K562 (cell line): ENCODE results near the gene GORASP1. TPM values are rescaled to one million over a fixed set of nuclear protein-coding genes. Genes with fewer than 3 reads are reported as not detected.

Source experiments
- ATAC-seq: fragments of 200-7000 bp; cut with Tn5 transposase; 3 replicates; pipeline ENCODE4 v1.9.1; 2020; ENCODE audit warnings: moderate library complexity
- BruUV-seq: library from RNA; stranded (reverse); fragments of 400-500 nt; replicated peaks from 2 replicates; lab custom pipeline; 2021; lab: Mats Ljungman, UMichigan
- CTCF ChIA-PET: fragments of 300-600 bp; formaldehyde crosslinking; extraction: SDS; loops from one replicate; lab custom pipeline; 2021; ENCODE audit warnings: low intra/inter-chr PET ratio; lab: Yijun Ruan, JAX
- POLR2A ChIA-PET: fragments of 300-600, 350-650 bp; sonication (Branson Sonifier 250); formaldehyde crosslinking; extraction: SDS; loops from one replicate; lab custom pipeline; 2021; ENCODE audit warnings: antibody characterized with exemption, inconsistent platforms; lab: Yijun Ruan, JAX
- DNase-seq, 4 experiments: peaks; one replicate each; pipeline versions ENCODE4 v3.0.0 to v3.0.0-alpha.2; 2011 to 2018; ENCODE audit warnings: low spot score in 3 of 4, mixed read lengths in 3 of 4; ENCODE audit errors: extremely low read depth in 1 of 4
- FAIRE-seq: peaks from 2 replicates; lab custom pipeline; 2011; peaks lifted over from hg19 to GRCh38; lab: Jason Lieb, UNC
- H2AFZ ChIP-seq: 2 replicates; pipeline ENCODE4 v1.6.0; 2011; ENCODE audit warnings: low read depth, low read length, control low read depth, inconsistent platforms
- H3K27ac ChIP-seq: fragments of 200-600 bp; 3 replicates; pipeline ENCODE4 v1.8.0; 2011; ENCODE audit warnings: low read depth, mild to moderate bottlenecking, control low read depth, inconsistent platforms, low read length, moderate library complexity, mixed read lengths; ENCODE audit errors: extremely low read depth
- H3K27me3 ChIP-seq, 2 experiments: fragments of 300-600 bp in 1 of 2; 2 replicates in 1 of 2; 3 replicates in 1 of 2; pipeline versions ENCODE4 v1.6.0 to v1.8.0; 2011; ENCODE audit warnings: inconsistent platforms in 2 of 2, low read length in 2 of 2, mild to moderate bottlenecking in 1 of 2, mixed read lengths in 1 of 2, moderate library complexity in 1 of 2; ENCODE audit not compliant: control insufficient read depth in 2 of 2, insufficient read depth in 2 of 2
- H3K36me3 ChIP-seq: fragments of 300-600 bp; 3 replicates; pipeline ENCODE4 v1.8.0; 2011; ENCODE audit warnings: mild to moderate bottlenecking, low read length, inconsistent platforms; ENCODE audit not compliant: control insufficient read depth, insufficient read depth
- H3K4me1 ChIP-seq, 2 experiments: fragments of 200-600 bp in 1 of 2; replicated peaks in 1 of 2; 2 replicates in 1 of 2; 3 replicates in 1 of 2; pipeline versions ENCODE4 v1.5.1 to v1.8.0; 2011; ENCODE audit warnings: inconsistent platforms in 2 of 2, low read length in 2 of 2, mild to moderate bottlenecking in 1 of 2, mixed read lengths in 1 of 2, moderate library complexity in 1 of 2; ENCODE audit not compliant: control insufficient read depth in 2 of 2, insufficient read depth in 2 of 2
- H3K4me2 ChIP-seq: 2 replicates; pipeline ENCODE4 v1.6.1; 2011; ENCODE audit warnings: low read length, control low read depth, inconsistent platforms, mixed read lengths; ENCODE audit not compliant: insufficient read depth
- H3K4me3 ChIP-seq: fragments of 200-600 bp; sonication (generic), shearing (Covaris generic); 2 replicates; pipeline ENCODE4 v1.5.1; 2016; ENCODE audit warnings: control low read depth, inconsistent platforms
- H3K79me2 ChIP-seq: fragments of 200-600 bp; 3 replicates; pipeline ENCODE4 v1.8.0; 2011; ENCODE audit warnings: low read length, inconsistent platforms; ENCODE audit not compliant: control insufficient read depth, insufficient read depth
- H3K9ac ChIP-seq, 2 experiments: 2 replicates each; pipeline versions ENCODE4 v1.6.0 to v1.6.1; 2011; ENCODE audit warnings: low read depth in 2 of 2, low read length in 2 of 2, control low read depth in 1 of 2, inconsistent platforms in 1 of 2, mild to moderate bottlenecking in 1 of 2, mixed read lengths in 1 of 2; ENCODE audit not compliant: insufficient read depth in 1 of 2
- H3K9me1 ChIP-seq: one replicate; pipeline ENCODE4 v1.6.0; 2011; ENCODE audit warnings: inconsistent platforms, mild to moderate bottlenecking, low read length, moderate library complexity; ENCODE audit not compliant: control insufficient read depth, insufficient read depth
- H3K9me3 ChIP-seq: replicated peaks from 2 replicates; pipeline ENCODE4 v1.5.1; 2011; ENCODE audit warnings: low read depth, low read length, inconsistent platforms; ENCODE audit not compliant: control insufficient read depth, insufficient read depth
- H4K20me1 ChIP-seq: replicated peaks from 2 replicates; pipeline ENCODE4 v1.6.1; 2011; ENCODE audit warnings: low read length, inconsistent platforms, mixed read lengths; ENCODE audit not compliant: control insufficient read depth, insufficient read depth
- ARID3B ChIP-seq: fragments of 250-450 bp; sonication (Bioruptor Pico); IDR thresholded peaks from 2 replicates; pipeline ENCODE4 v1.4.0; 2020; ENCODE audit warnings: borderline replicate concordance
- CXXC5 ChIP-seq: fragments of 250-450 bp; sonication (Bioruptor Pico); IDR thresholded peaks from 2 replicates; pipeline ENCODE4 v1.8.0; 2022; ENCODE audit warnings: inconsistent platforms, mild to moderate bottlenecking, moderate library complexity
- HSF4 ChIP-seq: fragments of 250-450 bp; sonication (Bioruptor Pico); IDR thresholded peaks from 2 replicates; pipeline ENCODE4 v2.1.2; 2022; ENCODE audit warnings: mild to moderate bottlenecking, moderate library complexity, borderline replicate concordance
- KDM4B ChIP-seq, 2 experiments: fragments of 450-650 bp in 1 of 2; sonication (generic) in 1 of 2; IDR thresholded peaks; 2 replicates each; pipeline ENCODE4 v1.6.1; 2016 to 2017; ENCODE audit warnings: borderline replicate concordance in 2 of 2, antibody characterized with exemption in 1 of 2, low read depth in 1 of 2, mild to moderate bottlenecking in 1 of 2
- KLF13 ChIP-seq: fragments of 450-650 bp; IDR thresholded peaks from 2 replicates; pipeline ENCODE4 v1.6.1; 2016; ENCODE audit warnings: missing genetic modification characterization, low read depth, mild to moderate bottlenecking, missing compliant biosample characterization, moderate library complexity, borderline replicate concordance
- ZFP91 ChIP-seq: sonication (generic); formaldehyde crosslinking; IDR thresholded peaks from 2 replicates; pipeline ENCODE4 v1.8.0; 2022; ENCODE audit warnings: mild to moderate bottlenecking, missing genetic modification reagents
- ZNF124 ChIP-seq: sonication (generic); formaldehyde crosslinking; IDR thresholded peaks from 2 replicates; pipeline ENCODE4 v1.8.1; 2022; ENCODE audit warnings: missing genetic modification reagents
- WGBS: fragments of 100-300 bp; shearing (Covaris generic); methylation state at CpG from one replicate; pipeline ENCODE4 v1.1.6; 2016; ENCODE audit warnings: low coverage, mixed read lengths; ENCODE audit not compliant: insufficient coverage; ENCODE audit errors: missing lambda C conversion rate; 5-methylcytosine and 5-hydroxymethylcytosine counted together
- in situ Hi-C: fragments of 300-500 bp; cut with MboI; formaldehyde crosslinking; loops from 4 replicates; pipeline ENCODE4 v1.15.0; 2018; ENCODE audit warnings: inconsistent platforms, mixed read lengths
- intact Hi-C: fragments of 100-400 bp; cut with micrococcal nuclease; formaldehyde crosslinking; loops from 2 replicates; pipeline ENCODE4 v1.14.2; 2022
- polyA plus RNA-seq, 8 experiments: library from polyadenylated mRNA; depleted of rRNA in 4 of 8; stranded (reverse) in 5 of 8; unstranded in 3 of 8; fragments of >200 nt; fragmentation: Nextera tagmentation in 2 of 8; fragmentation: Illumina TruSeq in 1 of 8; extraction: Ambion mirVana in 2 of 8; extraction: Trizol in 1 of 8; gene quantifications; 2 replicates each; pipeline versions ENCODE4 v1.2.1 to v1.2.3, GENCODE V29; 2011 to 2014; ENCODE audit warnings: inconsistent platforms in 1 of 8, missing spikeins in 1 of 8
- total RNA-seq, 7 experiments: library from RNA; depleted of rRNA in 6 of 7; stranded (reverse); fragments of >200 nt in 6 of 7; fragmentation: Illumina TruSeq in 2 of 7; extraction: Trizol in 2 of 7; gene quantifications; 2 replicates each; pipeline versions ENCODE4 v1.2.1 to v1.2.3, GENCODE V29; 2011 to 2021; ENCODE audit warnings: low replicate concordance in 1 of 7
- TF ChIP-seq, protein P1 (sequence below): fragments of 200-800 bp; sonication (Bioruptor generic); IDR thresholded peaks from 2 replicates; pipeline ENCODE4 v1.6.1; 2017; ENCODE audit warnings: missing genetic modification characterization, missing compliant biosample characterization
- TF ChIP-seq, protein P2 (sequence below): fragments of 450-650 bp; conservative IDR thresholded peaks from 2 replicates; pipeline ENCODE4 v1.6.1; 2016; ENCODE audit warnings: missing genetic modification characterization, low read depth, mild to moderate bottlenecking, missing compliant biosample characterization, moderate library complexity

GORASP1 gene
- total and polyA plus RNA-seq, 9 of the 15 experiments (the other 6 are each of a cell fraction or from before 2014, with no cell fraction given), result 8.4 to 87.9 (median 67.6) TPM

DNA sequence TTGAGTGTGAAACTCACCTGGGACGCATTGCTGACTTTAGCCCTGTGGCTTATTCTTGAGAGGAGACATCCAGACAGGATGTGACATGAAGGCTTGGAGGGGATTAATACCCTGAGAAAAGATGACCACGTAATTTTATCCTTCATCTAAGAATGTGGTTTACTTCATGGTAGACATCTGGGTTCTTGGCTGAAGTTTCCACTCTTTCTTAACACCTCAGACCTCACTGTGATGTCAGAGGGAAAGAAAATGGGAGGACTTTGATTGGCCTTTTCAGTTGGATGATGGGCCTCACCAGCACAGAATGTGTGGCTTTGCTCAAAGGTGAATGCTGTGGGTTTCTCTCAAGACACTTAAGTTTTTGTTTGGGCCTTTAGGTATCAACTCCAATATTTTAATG lies 16.5 kb downstream of the GORASP1 start:
- whole genome bisulfite sequencing, result 70% methylated on average over 2 of the region's 2 CpGs
- no peak for FAIRE-seq
- DNase-seq, result no peak
- H3K9me1 ChIP-seq, result no peaks in the 10 kb centered on the region
- H3K27ac ChIP-seq, result no peak overlapping the region
- no peaks in the 10 kb centered on the region for H3K79me2 ChIP-seq
- H3K36me3 ChIP-seq, result peaks cover 84% of the 10 kb centered on the region
- in situ Hi-C loops, result no loop called here
- intact Hi-C loops, result no loop called here
- H3K4me3 ChIP-seq, result no peak overlapping the region
- ChIA-PET POLR2A (no interaction called here), CTCF (no interaction called here)
- no peaks in the 10 kb centered on the region for H4K20me1 ChIP-seq
- H3K9me3 ChIP-seq, result no peaks in the 10 kb centered on the region
- H3K9ac ChIP-seq, result no peak overlapping the region
- no peak overlapping the region for H3K4me2 ChIP-seq
- TF ChIP-seq ZFP91 (CRISPR knock-in tag), result no peak
- no peaks in the 10 kb centered on the region for H3K4me1 ChIP-seq
- H3K27me3 ChIP-seq, result no peaks in the 10 kb centered on the region
- BruUV-seq, result no TSS peak
- no peak for ATAC-seq
- no peak overlapping the region for H2AFZ ChIP-seq

- H3K9ac ChIP-seq, result no peak overlapping the region
- intact Hi-C loops, result no loop called here
- H3K36me3 ChIP-seq, result peaks cover 69% of the 10 kb centered on the region; the same call in 2 of the 3 replicates
- no peaks in the 10 kb centered on the region for H3K79me2 ChIP-seq
- H3K27ac ChIP-seq, result no peak overlapping the region
- H3K4me1 ChIP-seq, result no peaks in the 10 kb centered on the region
- ATAC-seq (no peak), FAIRE-seq (peak; percentile 48), DNase-seq (no peak)
- no peaks in the 10 kb centered on the region for H3K27me3 ChIP-seq
- H2AFZ ChIP-seq, result no peak overlapping the region
- H3K4me2 ChIP-seq, result no peak overlapping the region
- in situ Hi-C loops, result no loop called here
- H4K20me1 ChIP-seq, result no peaks in the 10 kb centered on the region
- ChIA-PET CTCF (no interaction called here), POLR2A (interaction anchor here (0.6 to 2.0 kb wide), 4 partner anchors 8 to 442 kb away, joined by 3 to 5 read pairs (median 3); no protein-coding TSS in a partner anchor)
- BruUV-seq, result no TSS peak
- H3K4me3 ChIP-seq, result no peak overlapping the region
- no peaks in the 10 kb centered on the region for H3K9me3 ChIP-seq
- 61% methylated on average over 3 of the region's 3 CpGs for WGBS
- H3K9me1 ChIP-seq, result no peaks in the 10 kb centered on the region
- TF ChIP-seq ZNF124 (CRISPR knock-in tag), result no peak
- TF ChIP-seq ARID3B (CRISPR knock-in tag), result no peak
- TF ChIP-seq, protein P1, sequence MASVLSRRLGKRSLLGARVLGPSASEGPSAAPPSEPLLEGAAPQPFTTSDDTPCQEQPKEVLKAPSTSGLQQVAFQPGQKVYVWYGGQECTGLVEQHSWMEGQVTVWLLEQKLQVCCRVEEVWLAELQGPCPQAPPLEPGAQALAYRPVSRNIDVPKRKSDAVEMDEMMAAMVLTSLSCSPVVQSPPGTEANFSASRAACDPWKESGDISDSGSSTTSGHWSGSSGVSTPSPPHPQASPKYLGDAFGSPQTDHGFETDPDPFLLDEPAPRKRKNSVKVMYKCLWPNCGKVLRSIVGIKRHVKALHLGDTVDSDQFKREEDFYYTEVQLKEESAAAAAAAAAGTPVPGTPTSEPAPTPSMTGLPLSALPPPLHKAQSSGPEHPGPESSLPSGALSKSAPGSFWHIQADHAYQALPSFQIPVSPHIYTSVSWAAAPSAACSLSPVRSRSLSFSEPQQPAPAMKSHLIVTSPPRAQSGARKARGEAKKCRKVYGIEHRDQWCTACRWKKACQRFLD (CRISPR knock-in tag), result no peak
- TF ChIP-seq, protein P2, sequence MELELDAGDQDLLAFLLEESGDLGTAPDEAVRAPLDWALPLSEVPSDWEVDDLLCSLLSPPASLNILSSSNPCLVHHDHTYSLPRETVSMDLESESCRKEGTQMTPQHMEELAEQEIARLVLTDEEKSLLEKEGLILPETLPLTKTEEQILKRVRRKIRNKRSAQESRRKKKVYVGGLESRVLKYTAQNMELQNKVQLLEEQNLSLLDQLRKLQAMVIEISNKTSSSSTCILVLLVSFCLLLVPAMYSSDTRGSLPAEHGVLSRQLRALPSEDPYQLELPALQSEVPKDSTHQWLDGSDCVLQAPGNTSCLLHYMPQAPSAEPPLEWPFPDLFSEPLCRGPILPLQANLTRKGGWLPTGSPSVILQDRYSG, result no peak
- TF ChIP-seq KLF13 (tag), result no peak
- no peak for TF ChIP-seq HSF4
- no peak for TF ChIP-seq CXXC5 (CRISPR knock-in tag)
- no peak for TF ChIP-seq KDM4B (IDR thresholded peaks at IDR 0.05; ENCODE audit: borderline replicate concordance in 2 of 2, low read depth in 1 of 2)
Measured at GRCh38 chr3:39088889-39089288, 18.5 kb downstream of the GORASP1 start.
